SU-DHL-6 (cell line): ENCODE measurements around the gene E2F6.

Source experiments
- EZH2phosphoT487 ChIP-seq: fragments of 200-600 bp; sonication (generic), shearing (Covaris generic); conservative IDR thresholded peaks from 2 replicates; pipeline ENCODE4 v1.6.1; 2018; ENCODE audit warnings: mild to moderate bottlenecking, antibody characterized with exemption, low read length, moderate library complexity, mixed read lengths
- TF ChIP-seq, protein P1 (sequence below): fragments of 200-600 bp; sonication (generic); IDR thresholded peaks from one replicate; pipeline ENCODE4 v1.5.1; 2017; ENCODE audit warnings: antibody characterized with exemption, mild to moderate bottlenecking, low read length, moderate library complexity; ENCODE audit not compliant: insufficient read depth, poor library complexity, severe bottlenecking

DNA sequence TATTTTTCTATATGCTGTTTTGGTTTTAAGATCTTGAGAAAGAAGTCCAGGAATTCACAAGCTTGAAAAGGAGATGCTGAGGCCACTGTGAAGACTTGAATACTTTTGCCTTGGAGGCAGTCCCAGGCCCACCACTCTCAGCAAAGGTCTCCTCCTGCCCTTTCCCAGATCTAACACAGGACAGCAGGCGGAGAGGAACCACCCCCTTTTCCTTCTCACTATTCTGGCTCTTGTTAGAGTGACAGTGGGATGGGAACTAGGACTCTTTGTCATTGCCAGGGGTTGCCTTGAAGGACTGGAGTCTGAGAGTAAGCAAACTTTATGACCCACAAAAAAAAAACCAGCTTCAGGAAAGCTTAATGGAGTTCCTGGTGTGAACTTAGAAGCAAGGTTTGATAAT lies 54.7 kb downstream of the E2F6 start:
- TF ChIP-seq, protein P1, sequence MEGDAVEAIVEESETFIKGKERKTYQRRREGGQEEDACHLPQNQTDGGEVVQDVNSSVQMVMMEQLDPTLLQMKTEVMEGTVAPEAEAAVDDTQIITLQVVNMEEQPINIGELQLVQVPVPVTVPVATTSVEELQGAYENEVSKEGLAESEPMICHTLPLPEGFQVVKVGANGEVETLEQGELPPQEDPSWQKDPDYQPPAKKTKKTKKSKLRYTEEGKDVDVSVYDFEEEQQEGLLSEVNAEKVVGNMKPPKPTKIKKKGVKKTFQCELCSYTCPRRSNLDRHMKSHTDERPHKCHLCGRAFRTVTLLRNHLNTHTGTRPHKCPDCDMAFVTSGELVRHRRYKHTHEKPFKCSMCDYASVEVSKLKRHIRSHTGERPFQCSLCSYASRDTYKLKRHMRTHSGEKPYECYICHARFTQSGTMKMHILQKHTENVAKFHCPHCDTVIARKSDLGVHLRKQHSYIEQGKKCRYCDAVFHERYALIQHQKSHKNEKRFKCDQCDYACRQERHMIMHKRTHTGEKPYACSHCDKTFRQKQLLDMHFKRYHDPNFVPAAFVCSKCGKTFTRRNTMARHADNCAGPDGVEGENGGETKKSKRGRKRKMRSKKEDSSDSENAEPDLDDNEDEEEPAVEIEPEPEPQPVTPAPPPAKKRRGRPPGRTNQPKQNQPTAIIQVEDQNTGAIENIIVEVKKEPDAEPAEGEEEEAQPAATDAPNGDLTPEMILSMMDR, result no peak
- TF ChIP-seq EZH2phosphoT487, result no peak
